Common myeloid progenitor, CD34-positive (primary cell): ENCODE measurements around the gene PI4KA.

Source experiments
- CTCF ChIA-PET: fragments of 350-600 bp; sonication (Branson Sonifier 250); formaldehyde crosslinking; loops from one replicate; lab custom pipeline; 2021; ENCODE audit warnings: antibody characterized with exemption; lab: Charles Lee
- POLR2A ChIA-PET: fragments of 350-600 bp; sonication (Branson Sonifier 250); formaldehyde crosslinking; loops from one replicate; lab custom pipeline; 2021; ENCODE audit warnings: antibody characterized with exemption; lab: Charles Lee
- DNase-seq, 3 donors: peaks; one replicate each; pipeline versions ENCODE4 v3.0.0 to v3.0.0-alpha.2; 2013
- H3K27ac ChIP-seq, 2 experiments: 1 replicate in 1 of 2; 2 replicates in 1 of 2; pipeline ENCODE4 v1.7.0; 2013; ENCODE audit warnings: inconsistent platforms in 2 of 2, low read length in 2 of 2, mild to moderate bottlenecking in 2 of 2, low read depth in 1 of 2, moderate library complexity in 1 of 2; ENCODE audit not compliant: severe bottlenecking in 2 of 2, insufficient read depth in 1 of 2, poor library complexity in 1 of 2
- H3K27me3 ChIP-seq, 5 experiments: replicated peaks in 2 of 5; 1 replicate in 3 of 5; 2 replicates in 2 of 5; pipeline versions ENCODE4 v1.6.1 to v1.7.0; 2013; ENCODE audit warnings: low read length in 4 of 5, mild to moderate bottlenecking in 2 of 5, moderate library complexity in 2 of 5, inconsistent platforms in 1 of 5; ENCODE audit not compliant: insufficient read depth in 5 of 5, control insufficient read depth in 4 of 5
- H3K36me3 ChIP-seq, 4 experiments: 1 replicate in 2 of 4; 2 replicates in 2 of 4; pipeline versions ENCODE4 v1.6.1 to v1.7.0; 2013; ENCODE audit warnings: low read length in 3 of 4, control low read depth in 1 of 4, mild to moderate bottlenecking in 1 of 4; ENCODE audit not compliant: control insufficient read depth in 4 of 4, insufficient read depth in 4 of 4
- H3K4me1 ChIP-seq, 4 experiments: 1 replicate in 3 of 4; 2 replicates in 1 of 4; pipeline versions ENCODE4 v1.6.1 to v1.7.1; 2013; ENCODE audit warnings: low read length in 3 of 4, mild to moderate bottlenecking in 3 of 4, control low read depth in 1 of 4, inconsistent platforms in 1 of 4, moderate library complexity in 1 of 4; ENCODE audit not compliant: control insufficient read depth in 4 of 4, insufficient read depth in 4 of 4; ENCODE audit errors: control extremely low read depth in 1 of 4
- H3K4me3 ChIP-seq, 7 experiments: 1 replicate in 4 of 7; 2 replicates in 3 of 7; pipeline versions ENCODE4 v1.5.1 to v1.7.0; 2013; ENCODE audit warnings: mild to moderate bottlenecking in 7 of 7, low read length in 6 of 7, moderate library complexity in 6 of 7, inconsistent platforms in 2 of 7, low read depth in 2 of 7, control low read depth in 1 of 7; ENCODE audit not compliant: insufficient read depth in 4 of 7, control insufficient read depth in 1 of 7; ENCODE audit errors: extremely low read depth in 1 of 7
- H3K9me3 ChIP-seq, 5 experiments: 1 replicate in 4 of 5; 2 replicates in 1 of 5; pipeline versions ENCODE4 v1.6.1 to v1.7.1; 2013; ENCODE audit warnings: low read length in 4 of 5, mild to moderate bottlenecking in 2 of 5, inconsistent platforms in 1 of 5, low read depth in 1 of 5, moderate library complexity in 1 of 5; ENCODE audit not compliant: control insufficient read depth in 4 of 5, insufficient read depth in 2 of 5; ENCODE audit errors: control extremely low read depth in 1 of 5
- WGBS: methylation state at CpG from one replicate; pipeline ENCODE4 v1.1.5; 2013; ENCODE audit not compliant: insufficient coverage; 5-methylcytosine and 5-hydroxymethylcytosine counted together

The PI4KA gene

GRCh38 chr22:20748082-20748481 is 110.5 kb downstream of the PI4KA start:
- Histone ChIP-seq H3K36me3 (peaks cover 14 to 84% (median 56%) of the 10 kb centered on the region in 4 experiments), H3K9me3 (no peaks in the 10 kb centered on the region), H3K27ac (no peak overlapping the region), H3K4me3 (no peak overlapping the region), H3K4me1 (peaks cover 0 to 5% (median 1%) of the 10 kb centered on the region in 4 experiments), H3K27me3 (no peaks in the 10 kb centered on the region)
- POLR2A ChIA-PET: no interaction called here
- CTCF ChIA-PET: no interaction called here
- WGBS: 100% methylated on average over 7 of the region's 7 CpGs
- no peak for DNase-seq

GRCh38 chr22:20747223-20747622 is 111.4 kb downstream of the PI4KA start:
- H3K27ac ChIP-seq: no peak overlapping the region
- H3K9me3 ChIP-seq: no peaks in the 10 kb centered on the region
- DNase-seq: no peak
- no peak overlapping the region for H3K4me3 ChIP-seq
- no peaks in the 10 kb centered on the region for H3K27me3 ChIP-seq
- H3K4me1 ChIP-seq: peaks cover 0 to 5% (median 1%) of the 10 kb centered on the region in 4 experiments
- peaks cover 9 to 84% (median 56%) of the 10 kb centered on the region in 4 experiments for H3K36me3 ChIP-seq
- POLR2A ChIA-PET: no interaction called here
- CTCF ChIA-PET: no interaction called here
- WGBS: 100% methylated on average over 8 of the region's 10 CpGs

DNA sequence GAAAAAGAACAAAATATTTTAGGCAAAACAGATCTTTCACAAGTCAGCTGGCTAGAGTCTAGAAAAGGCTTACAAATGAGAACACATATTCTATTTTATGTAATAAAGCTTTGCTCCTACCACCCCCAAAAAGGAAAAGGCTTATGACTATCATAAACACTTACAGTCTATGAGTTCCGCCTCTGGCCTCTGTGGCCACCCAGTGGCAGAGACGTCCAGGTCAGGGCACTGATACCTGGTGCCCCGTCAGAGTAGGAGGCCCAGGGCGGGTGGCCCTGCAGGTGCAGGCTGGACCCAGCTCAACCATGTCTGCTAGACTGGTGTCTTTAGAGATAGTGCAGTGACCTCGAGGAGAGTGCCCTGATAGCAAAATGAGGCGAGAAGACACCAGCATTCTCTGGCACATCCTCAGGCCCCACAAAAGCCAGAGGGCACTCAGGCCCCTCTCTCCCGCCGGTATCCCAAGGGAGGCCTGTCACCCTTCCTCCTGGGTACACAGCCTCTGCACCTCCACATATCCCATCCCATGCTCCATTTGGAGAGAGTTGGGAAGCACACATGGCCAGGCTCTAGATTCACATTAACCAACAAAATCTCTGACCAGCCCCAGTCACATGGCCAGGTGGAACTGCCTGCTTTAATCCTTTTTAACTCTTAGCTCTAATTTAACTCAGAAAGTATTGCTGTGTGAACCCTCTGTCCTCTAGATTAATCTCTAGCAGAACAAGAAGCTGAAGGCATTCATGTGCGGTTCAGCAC is 112.0 kb downstream of the PI4KA start:
- CTCF ChIA-PET: interaction anchor here (0.6 to 1.5 kb wide), 2 partner anchors 12 to 21 kb away, joined by 3 to 5 read pairs; no protein-coding TSS in a partner anchor

GRCh38 chr22:20745119-20745518 is 113.5 kb downstream of the PI4KA start:
- H3K4me3 ChIP-seq: no peak overlapping the region
- H3K27ac ChIP-seq: no peak overlapping the region
- peaks cover 0 to 4% (median 0%) of the 10 kb centered on the region in 5 experiments for H3K9me3 ChIP-seq
- H3K27me3 ChIP-seq: no peaks in the 10 kb centered on the region
- no peak for DNase-seq
- peaks cover 6 to 78% (median 54%) of the 10 kb centered on the region in 4 experiments for H3K36me3 ChIP-seq
- POLR2A ChIA-PET: no interaction called here
- CTCF ChIA-PET: interaction anchor here (1.5 kb wide), 1 partner anchor 23 kb away, joined by 3 read pairs; no protein-coding TSS in a partner anchor
- 92% methylated on average over 2 of the region's 3 CpGs for WGBS
- peaks cover 0 to 3% (median 0%) of the 10 kb centered on the region in 4 experiments for H3K4me1 ChIP-seq

More for the DNA sequence above, 112.0 kb downstream of the PI4KA start:
- Histone ChIP-seq H3K27ac (no peak overlapping the region), H3K27me3 (no peaks in the 10 kb centered on the region), H3K36me3 (peaks cover 7 to 83% (median 54%) of the 10 kb centered on the region in 4 experiments), H3K4me3 (no peak overlapping the region), H3K9me3 (no peaks in the 10 kb centered on the region), H3K4me1 (peaks cover 0 to 5% (median 1%) of the 10 kb centered on the region in 4 experiments)
- POLR2A ChIA-PET: no interaction called here
- no peak for DNase-seq
- WGBS: 97% methylated on average over 6 of the region's 9 CpGs

GRCh38 chr22:20744456-20744855 is 114.2 kb downstream of the PI4KA start:
- no peak overlapping the region for H3K4me3 ChIP-seq
- H3K9me3 ChIP-seq: peaks cover 0 to 4% (median 0%) of the 10 kb centered on the region in 5 experiments
- H3K27ac ChIP-seq: no peak overlapping the region
- peaks cover 2 to 71% (median 50%) of the 10 kb centered on the region in 4 experiments for H3K36me3 ChIP-seq
- H3K27me3 ChIP-seq: no peaks in the 10 kb centered on the region
- ChIA-PET POLR2A (no interaction called here), CTCF (interaction anchor here (1.0 kb wide), 1 partner anchor 137 kb away, joined by 4 read pairs; no protein-coding TSS in a partner anchor)
- 94% methylated on average over 9 of the region's 15 CpGs for WGBS
- H3K4me1 ChIP-seq: peaks cover 0 to 3% (median 2%) of the 10 kb centered on the region in 4 experiments
- DNase-seq: no peak

DNA sequence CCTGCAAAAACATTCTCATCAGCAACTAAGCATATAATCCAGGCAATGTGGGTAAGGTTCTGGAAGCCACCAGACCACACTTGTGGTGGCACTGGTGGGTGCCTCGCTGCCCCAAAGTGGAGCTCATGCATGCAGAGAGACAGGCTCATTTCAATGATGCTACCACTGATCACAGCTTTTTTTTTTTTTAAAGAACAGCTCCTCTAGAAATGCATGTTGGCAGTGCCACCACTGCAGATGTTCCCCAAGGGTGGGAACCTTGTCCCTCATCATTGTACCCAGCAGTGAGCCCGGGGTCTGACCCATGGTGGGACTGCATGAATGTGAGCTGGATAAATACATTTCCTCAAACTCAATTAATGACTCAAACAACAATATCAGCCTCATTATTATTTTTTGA is 115.8 kb downstream of the PI4KA start:
- CTCF ChIA-PET: interaction anchor here (0.7 to 2.5 kb wide), 9 partner anchors 9 to 182 kb away, joined by 3 to 11 read pairs (median 4); no protein-coding TSS in a partner anchor

More for the DNA sequence above, 115.8 kb downstream of the PI4KA start:
- WGBS: 90% methylated on average over 1 of the region's 2 CpGs
- peaks cover 0 to 4% (median 0%) of the 10 kb centered on the region in 5 experiments for H3K9me3 ChIP-seq
- no peak for DNase-seq
- H3K4me3 ChIP-seq: no peak overlapping the region
- no peak overlapping the region for H3K27ac ChIP-seq
- H3K27me3 ChIP-seq: no peaks in the 10 kb centered on the region
- H3K36me3 ChIP-seq: peaks cover 2 to 61% (median 37%) of the 10 kb centered on the region in 4 experiments
- POLR2A ChIA-PET: no interaction called here
- peaks cover 0 to 18% (median 13%) of the 10 kb centered on the region in 4 experiments for H3K4me1 ChIP-seq
